Measurements from ENCODE around the gene HIGD2A. TPM values are rescaled to one million over a fixed set of nuclear protein-coding genes. Genes with fewer than 3 reads are reported as not detected.

The HIGD2A gene
- total and polyA plus RNA-seq, 7 donors: 201 to 457 (median 235) TPM

- H3K27me3 ChIP-seq: no peaks in the 10 kb centered on the region
- WGBS, 2 donors: 31 to 35% methylated on average over 8 of the region's 8 CpGs
- H3K27ac ChIP-seq: peak overlapping the region in 2 of 4 donors; percentile 88 to 94
- H3K4me1 ChIP-seq: peaks cover 0 to 30% (median 25%) of the 10 kb centered on the region in 4 donors
- DNase-seq: no peak
- intact Hi-C loops (cut with DNase I): loop anchor here (10.0 kb wide), 2 partner anchors 147 to 257 kb away; partner anchors contain the start of genes RNF44 and TSPAN17
- H3K4me3 ChIP-seq: peak overlapping the region; percentile 57 to 65 (median 61)
- H3K9me3 ChIP-seq: no peaks in the 10 kb centered on the region
- TF ChIP-seq EP300 (IDR thresholded peaks at IDR 0.05) (no peak), CTCF (IDR thresholded peaks at IDR 0.05) (no peak), POLR2AphosphoS5 (IDR thresholded peaks at IDR 0.05) (no peak), POLR2A (IDR thresholded peaks at IDR 0.05) (no peak)
- peaks cover 10 to 63% (median 39%) of the 10 kb centered on the region in 4 donors for H3K36me3 ChIP-seq
Measured at GRCh38 chr5:176387384-176387925, 1.1 kb upstream of the HIGD2A start.

DNA sequence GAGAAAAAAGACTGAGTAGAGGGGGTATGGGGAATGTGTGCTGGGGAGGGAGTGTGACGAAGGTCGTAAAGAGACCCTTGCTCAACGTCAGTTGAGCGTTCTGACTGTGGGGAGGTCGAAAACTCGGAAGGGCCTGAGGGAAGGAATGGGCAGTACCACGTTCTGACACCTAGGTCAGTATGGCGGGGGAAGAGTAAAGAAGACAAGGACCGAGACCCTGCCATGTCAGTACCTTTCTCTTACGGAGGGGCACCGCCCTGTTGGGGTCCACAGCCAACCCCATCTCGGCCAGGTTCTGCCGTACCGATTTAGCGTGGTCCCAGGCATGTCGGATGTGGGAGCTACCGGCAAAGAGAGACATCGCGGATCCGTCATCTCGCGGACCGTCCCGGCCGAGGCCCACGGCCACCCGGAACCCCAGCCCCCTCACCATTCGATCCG lies 528 bp upstream of the HIGD2A start:
- Histone ChIP-seq H3K27ac (peak overlapping the region; percentile 88 to 94 (median 93)), H3K4me3 (peak overlapping the region; percentile 57 to 65 (median 61)), H3K36me3 (peaks cover 10 to 63% (median 41%) of the 10 kb centered on the region in 4 donors), H3K9me3 (no peaks in the 10 kb centered on the region), H3K4me1 (peaks cover 0 to 30% (median 25%) of the 10 kb centered on the region in 4 donors), H3K27me3 (no peaks in the 10 kb centered on the region)
- 0% methylated on average over 29 of the region's 29 CpGs for WGBS, 2 donors
- DNase-seq: no peak
- intact Hi-C loops (cut with DNase I): loop anchor here (2.0 to 10.0 kb wide), 3 partner anchors 29 to 257 kb away; partner anchors contain the start of genes CLTB, RNF44 and TSPAN17
- TF ChIP-seq POLR2A (IDR thresholded peaks at IDR 0.05) (no peak), CTCF (IDR thresholded peaks at IDR 0.05) (no peak), EP300 (IDR thresholded peaks at IDR 0.05) (no peak), POLR2AphosphoS5 (IDR thresholded peaks at IDR 0.05) (no peak)

GRCh38 chr5:176389135-176390123 lies 878 bp downstream of the HIGD2A start:
- H3K36me3 ChIP-seq: peaks cover 5 to 63% (median 36%) of the 10 kb centered on the region in 4 donors
- no peak for DNase-seq
- H3K4me3 ChIP-seq: peak overlapping the region; percentile 57 to 65 (median 61)
- no peaks in the 10 kb centered on the region for H3K27me3 ChIP-seq
- TF ChIP-seq POLR2AphosphoS5 (IDR thresholded peaks at IDR 0.05): peak; percentile 86 to 92 (median 88)
- no peak for TF ChIP-seq EP300 (IDR thresholded peaks at IDR 0.05)
- TF ChIP-seq POLR2A (IDR thresholded peaks at IDR 0.05): peak; percentile 65 to 88
- no peak for TF ChIP-seq CTCF (IDR thresholded peaks at IDR 0.05)
- intact Hi-C loops (cut with DNase I): loop anchor here (2.0 to 10.0 kb wide), 3 partner anchors 27 to 255 kb away; partner anchors contain the start of genes CLTB, RNF44 and TSPAN17
- H3K27ac ChIP-seq: peak overlapping the region; percentile 88 to 94 (median 93)
- WGBS, 2 donors: 25 to 26% methylated on average over 41 of the region's 41 CpGs
- H3K9me3 ChIP-seq: no peaks in the 10 kb centered on the region
- H3K4me1 ChIP-seq: peaks cover 0 to 30% (median 25%) of the 10 kb centered on the region in 4 donors

DNA sequence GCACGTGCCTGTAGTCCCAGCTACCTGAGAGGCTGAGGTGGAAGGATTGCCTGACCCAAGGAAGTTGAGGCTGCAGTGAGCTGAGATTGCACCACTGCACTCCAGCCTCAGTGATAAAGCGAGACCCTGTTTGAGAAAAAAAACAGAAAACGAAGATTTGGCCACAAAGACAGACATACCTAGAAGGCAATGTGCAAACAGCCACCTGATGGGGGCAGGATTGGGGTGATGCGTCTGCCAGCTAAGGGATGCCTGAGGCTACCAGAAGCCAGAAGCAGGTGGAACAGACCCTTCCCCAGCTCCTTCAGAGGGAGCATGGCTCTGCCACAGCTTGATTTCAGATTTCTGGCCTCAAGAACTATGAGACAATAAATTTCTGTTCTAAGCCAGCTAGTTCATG lies 2.9 kb downstream of the HIGD2A start:
- no peak for DNase-seq

More for the DNA sequence above, 2.9 kb downstream of the HIGD2A start:
- Histone ChIP-seq H3K9me3 (no peaks in the 10 kb centered on the region), H3K36me3 (peaks cover 5 to 51% (median 27%) of the 10 kb centered on the region in 4 donors), H3K4me3 (no peak overlapping the region), H3K27me3 (no peaks in the 10 kb centered on the region), H3K27ac (no peak overlapping the region), H3K4me1 (peaks cover 0 to 35% (median 26%) of the 10 kb centered on the region in 4 donors)
- intact Hi-C loops (cut with DNase I): no loop called here
- TF ChIP-seq POLR2AphosphoS5 (IDR thresholded peaks at IDR 0.05) (no peak), EP300 (IDR thresholded peaks at IDR 0.05) (no peak), CTCF (IDR thresholded peaks at IDR 0.05) (no peak), POLR2A (IDR thresholded peaks at IDR 0.05) (no peak)
- 82 to 91% methylated on average over 4 of the region's 4 CpGs for WGBS, 2 donors
